ENCODE results near the gene EIF5AL1.
"Not testable (repeated sequence)": the region's sequence is repeated elsewhere in the genome, so short reads cannot be mapped to it uniquely, and the experiment has no call there.

The EIF5AL1 gene

GRCh38 chr10:79511891-79512583, at the start of gene EIF5AL1:
Gene EIF5AL1 (plus strand): TSS chr10:79512533. CDS start chr10:79512650, 117 bp downstream.
- not testable (repeated sequence) for H3K4me1 Mint-ChIP-seq (ENCODE audit: low read depth); H3K9me3 Mint-ChIP-seq; H3K4me3 Mint-ChIP-seq; H3K27ac Mint-ChIP-seq; DNase-seq (ENCODE audit: low spot score); H3K36me3 Mint-ChIP-seq (ENCODE audit: low read depth)
- H3K27me3 Mint-ChIP-seq (ENCODE audit: low read depth), result peaks cover 19% of the 10 kb centered on the region

DNA sequence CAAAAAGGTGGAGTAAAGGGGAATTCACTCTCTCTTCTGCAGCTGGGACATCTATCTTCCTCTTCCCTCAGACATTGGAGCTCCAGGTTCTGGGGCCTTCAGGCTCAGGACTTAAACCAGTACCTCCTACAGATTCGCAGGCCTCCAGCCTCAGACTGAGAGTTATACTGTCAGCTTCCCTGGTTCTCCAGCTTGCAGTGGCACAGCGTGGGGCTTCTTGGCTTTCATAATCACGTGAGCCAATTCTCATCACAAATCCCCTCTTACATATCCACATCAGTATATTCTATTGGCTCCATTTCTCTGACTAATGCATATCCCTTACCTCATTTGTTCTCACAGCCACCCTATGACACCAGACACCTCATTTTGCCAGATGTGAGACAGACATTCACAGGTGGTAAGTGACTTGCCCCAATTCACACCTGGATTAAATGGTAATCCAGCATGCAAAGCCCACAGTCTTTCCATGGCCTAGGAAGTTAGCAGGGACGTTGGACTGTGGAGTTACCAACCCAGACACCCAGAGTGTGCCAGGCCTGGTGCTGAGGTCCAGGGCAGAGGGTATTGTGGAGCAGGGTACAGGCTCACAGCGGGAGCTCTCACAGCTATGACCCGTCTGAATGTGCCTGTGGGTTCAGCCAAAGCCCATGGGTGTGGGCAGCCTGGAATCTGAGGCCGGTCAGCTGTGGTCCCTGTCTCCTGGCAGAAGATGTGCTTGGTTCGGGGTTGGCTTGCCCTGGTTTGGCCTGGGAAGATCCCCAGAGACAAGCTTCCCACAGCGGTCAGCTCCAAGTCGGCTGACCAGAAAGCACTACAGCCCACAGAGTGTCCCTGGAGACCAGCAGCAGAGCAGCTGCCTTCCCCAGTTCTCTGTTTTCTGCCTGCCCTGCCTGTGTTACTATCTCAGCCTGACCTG, 48.5 kb upstream of the EIF5AL1 start:
- DNase-seq (ENCODE audit: low spot score), result no peak
- H3K9me3 Mint-ChIP-seq, result no peaks in the 10 kb centered on the region
- H3K27ac Mint-ChIP-seq, result no peak overlapping the region
- H3K36me3 Mint-ChIP-seq (ENCODE audit: low read depth), result no peaks in the 10 kb centered on the region
- no peak overlapping the region for H3K4me3 Mint-ChIP-seq
- H3K4me1 Mint-ChIP-seq (ENCODE audit: low read depth), result peaks cover 2% of the 10 kb centered on the region
- H3K27me3 Mint-ChIP-seq (ENCODE audit: low read depth), result peaks cover 4% of the 10 kb centered on the region

GRCh38 chr10:79465341-79465740, 47.0 kb upstream of the EIF5AL1 start:
- Mint-ChIP-seq H3K27ac (no peak overlapping the region), H3K4me3 (no peak overlapping the region), H3K27me3 (ENCODE audit: low read depth) (peaks cover 2% of the 10 kb centered on the region), H3K9me3 (no peaks in the 10 kb centered on the region), H3K4me1 (ENCODE audit: low read depth) (peaks cover 2% of the 10 kb centered on the region), H3K36me3 (ENCODE audit: low read depth) (no peaks in the 10 kb centered on the region)
- no peak for DNase-seq (ENCODE audit: low spot score)

DNA sequence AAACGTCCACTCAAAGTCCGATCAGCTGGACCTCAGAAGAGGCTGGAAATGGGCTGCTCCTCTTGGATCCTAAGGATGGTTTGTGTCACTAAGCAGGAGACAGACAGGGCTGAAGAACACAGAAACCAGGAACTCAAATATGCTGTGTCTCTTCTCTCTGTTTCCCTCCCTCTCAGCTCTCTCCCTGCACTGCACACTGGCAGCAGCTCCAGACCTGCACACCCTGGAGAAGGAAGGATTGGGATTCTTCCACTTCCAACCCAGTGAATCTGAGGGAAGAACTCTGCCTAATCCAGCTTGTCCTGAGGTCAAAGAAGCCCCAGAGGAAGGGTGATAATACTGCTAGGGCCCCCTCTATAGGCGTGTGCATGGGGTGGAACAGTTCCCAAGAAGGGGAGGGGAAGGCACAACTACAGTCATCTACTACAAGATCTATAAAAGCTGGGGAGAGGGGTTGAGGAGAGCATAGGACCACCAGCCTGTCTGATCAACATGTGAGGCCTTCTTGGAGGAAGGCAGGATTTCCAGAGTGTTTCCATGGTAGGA, 44.2 kb upstream of the EIF5AL1 start:
- no peak overlapping the region for H3K4me3 Mint-ChIP-seq

GRCh38 chr10:79468841-79469585, 43.3 kb upstream of the EIF5AL1 start:
- Mint-ChIP-seq H3K27ac (no peak overlapping the region), H3K27me3 (ENCODE audit: low read depth) (peaks cover 15% of the 10 kb centered on the region), H3K4me3 (no peak overlapping the region), H3K9me3 (no peaks in the 10 kb centered on the region), H3K36me3 (ENCODE audit: low read depth) (no peaks in the 10 kb centered on the region), H3K4me1 (ENCODE audit: low read depth) (peaks cover 2% of the 10 kb centered on the region)
- no peak for DNase-seq (ENCODE audit: low spot score)

More for the DNA sequence above, 44.2 kb upstream of the EIF5AL1 start:
- Mint-ChIP-seq H3K9me3 (no peaks in the 10 kb centered on the region), H3K36me3 (ENCODE audit: low read depth) (no peaks in the 10 kb centered on the region), H3K27ac (no peak overlapping the region), H3K27me3 (ENCODE audit: low read depth) (peaks cover 13% of the 10 kb centered on the region), H3K4me1 (ENCODE audit: low read depth) (peaks cover 2% of the 10 kb centered on the region)
- no peak for DNase-seq (ENCODE audit: low spot score)

DNA sequence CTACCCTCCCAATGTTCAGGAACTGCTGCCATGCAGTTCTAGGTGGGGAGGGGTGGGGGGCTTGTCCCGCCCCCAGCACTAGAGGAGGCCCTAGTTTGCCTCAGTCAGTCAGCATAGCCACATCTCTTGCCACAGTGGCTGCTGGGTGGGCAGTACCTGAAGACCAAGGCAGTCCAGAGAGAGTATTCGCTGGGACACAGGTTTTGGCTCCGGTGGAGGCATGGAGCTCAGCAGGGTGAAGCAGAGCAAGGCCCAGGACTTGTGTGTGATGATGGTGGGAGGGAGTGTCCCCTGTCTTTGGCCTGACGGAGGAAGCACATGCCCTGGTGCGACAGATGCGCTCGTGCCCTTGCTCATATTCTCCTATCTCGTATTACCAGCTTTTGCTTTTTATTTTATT, 42.2 kb upstream of the EIF5AL1 start:
- Mint-ChIP-seq H3K36me3 (ENCODE audit: low read depth) (no peaks in the 10 kb centered on the region), H3K9me3 (no peaks in the 10 kb centered on the region), H3K27ac (no peak overlapping the region), H3K4me3 (no peak overlapping the region), H3K27me3 (ENCODE audit: low read depth) (peaks cover 20% of the 10 kb centered on the region), H3K4me1 (ENCODE audit: low read depth) (peaks cover 2% of the 10 kb centered on the region)
- no peak for DNase-seq (ENCODE audit: low spot score)

DNA sequence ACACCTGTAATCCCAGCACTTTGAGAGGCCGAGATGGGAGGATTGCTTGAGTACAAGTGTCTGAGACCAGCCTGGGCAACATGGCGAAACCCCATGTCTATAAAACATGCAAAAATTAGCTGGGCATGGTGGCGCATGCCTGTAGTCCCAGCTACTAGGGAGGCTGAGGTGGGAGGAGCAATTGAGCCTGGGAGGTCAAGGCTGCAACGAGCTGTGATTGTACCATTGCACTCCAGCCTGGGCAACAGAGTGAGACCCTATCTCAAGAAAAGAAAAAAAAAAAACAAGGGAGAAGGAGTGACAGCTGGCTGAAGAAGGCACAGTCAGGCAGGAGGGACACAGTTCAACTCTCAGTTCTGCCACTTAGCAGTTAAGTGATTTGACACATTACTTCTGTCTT, 40.6 kb upstream of the EIF5AL1 start:
- DNase-seq (ENCODE audit: low spot score), result no peak
- peaks cover 2% of the 10 kb centered on the region for H3K4me1 Mint-ChIP-seq (ENCODE audit: low read depth)
- H3K27me3 Mint-ChIP-seq (ENCODE audit: low read depth), result peaks cover 25% of the 10 kb centered on the region
- no peaks in the 10 kb centered on the region for H3K9me3 Mint-ChIP-seq
- no peak overlapping the region for H3K27ac Mint-ChIP-seq
- no peak overlapping the region for H3K4me3 Mint-ChIP-seq
- H3K36me3 Mint-ChIP-seq (ENCODE audit: low read depth), result no peaks in the 10 kb centered on the region

- H3K27me3 Mint-ChIP-seq (ENCODE audit: low read depth), result peaks cover 25% of the 10 kb centered on the region
- H3K4me3 Mint-ChIP-seq, result no peak overlapping the region
- peaks cover 1% of the 10 kb centered on the region for H3K4me1 Mint-ChIP-seq (ENCODE audit: low read depth)
- H3K36me3 Mint-ChIP-seq (ENCODE audit: low read depth), result no peaks in the 10 kb centered on the region
- H3K27ac Mint-ChIP-seq, result no peak overlapping the region
- no peaks in the 10 kb centered on the region for H3K9me3 Mint-ChIP-seq
- DNase-seq (ENCODE audit: low spot score), result no peak
Observed at GRCh38 chr10:79472449-79472848, 39.9 kb upstream of the EIF5AL1 start.

- H3K4me3 Mint-ChIP-seq, result no peak overlapping the region
- no peaks in the 10 kb centered on the region for H3K36me3 Mint-ChIP-seq (ENCODE audit: low read depth)
- peaks cover 26% of the 10 kb centered on the region for H3K27me3 Mint-ChIP-seq (ENCODE audit: low read depth)
- H3K27ac Mint-ChIP-seq, result no peak overlapping the region
- no peaks in the 10 kb centered on the region for H3K9me3 Mint-ChIP-seq
- no peak for DNase-seq (ENCODE audit: low spot score)
- H3K4me1 Mint-ChIP-seq (ENCODE audit: low read depth), result no peaks in the 10 kb centered on the region
Observed at GRCh38 chr10:79472951-79473350, 39.4 kb upstream of the EIF5AL1 start.

GRCh38 chr10:79473496-79474095, 38.7 kb upstream of the EIF5AL1 start:
- no peak overlapping the region for H3K27ac Mint-ChIP-seq
- no peak for DNase-seq (ENCODE audit: low spot score)
- H3K4me3 Mint-ChIP-seq, result no peak overlapping the region
- no peaks in the 10 kb centered on the region for H3K36me3 Mint-ChIP-seq (ENCODE audit: low read depth)
- H3K27me3 Mint-ChIP-seq (ENCODE audit: low read depth), result peaks cover 26% of the 10 kb centered on the region
- no peaks in the 10 kb centered on the region for H3K4me1 Mint-ChIP-seq (ENCODE audit: low read depth)
- H3K9me3 Mint-ChIP-seq, result no peaks in the 10 kb centered on the region

GRCh38 chr10:79475119-79475653, 37.1 kb upstream of the EIF5AL1 start:
- no peak overlapping the region for H3K27ac Mint-ChIP-seq
- H3K4me3 Mint-ChIP-seq, result no peak overlapping the region
- no peaks in the 10 kb centered on the region for H3K36me3 Mint-ChIP-seq (ENCODE audit: low read depth)
- H3K4me1 Mint-ChIP-seq (ENCODE audit: low read depth), result no peaks in the 10 kb centered on the region
- DNase-seq (ENCODE audit: low spot score), result no peak
- peaks cover 30% of the 10 kb centered on the region for H3K27me3 Mint-ChIP-seq (ENCODE audit: low read depth)
- no peaks in the 10 kb centered on the region for H3K9me3 Mint-ChIP-seq

DNA sequence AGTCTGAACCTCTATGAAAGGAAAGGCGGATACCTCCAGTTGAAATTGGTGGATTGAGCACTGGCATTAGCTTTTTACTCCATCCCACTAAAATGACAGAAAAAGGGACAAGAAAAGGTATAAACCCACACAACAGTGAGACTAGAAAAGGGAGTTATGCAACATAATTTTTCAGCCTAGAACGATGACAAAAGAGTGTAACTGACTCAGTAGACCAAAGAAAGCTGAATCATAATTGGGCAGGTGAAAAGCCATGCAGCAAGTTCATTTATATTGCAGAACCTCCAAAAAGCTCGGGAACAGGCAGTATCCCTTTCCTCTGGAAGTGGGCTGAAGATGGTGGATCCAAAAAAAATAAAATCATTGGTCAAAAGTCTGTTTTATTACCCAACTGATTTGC, 36.5 kb upstream of the EIF5AL1 start:
- H3K27ac Mint-ChIP-seq, result no peak overlapping the region
- no peaks in the 10 kb centered on the region for H3K4me1 Mint-ChIP-seq (ENCODE audit: low read depth)
- DNase-seq (ENCODE audit: low spot score), result no peak
- H3K27me3 Mint-ChIP-seq (ENCODE audit: low read depth), result peaks cover 36% of the 10 kb centered on the region
- no peak overlapping the region for H3K4me3 Mint-ChIP-seq
- no peaks in the 10 kb centered on the region for H3K36me3 Mint-ChIP-seq (ENCODE audit: low read depth)
- H3K9me3 Mint-ChIP-seq, result no peaks in the 10 kb centered on the region

DNA sequence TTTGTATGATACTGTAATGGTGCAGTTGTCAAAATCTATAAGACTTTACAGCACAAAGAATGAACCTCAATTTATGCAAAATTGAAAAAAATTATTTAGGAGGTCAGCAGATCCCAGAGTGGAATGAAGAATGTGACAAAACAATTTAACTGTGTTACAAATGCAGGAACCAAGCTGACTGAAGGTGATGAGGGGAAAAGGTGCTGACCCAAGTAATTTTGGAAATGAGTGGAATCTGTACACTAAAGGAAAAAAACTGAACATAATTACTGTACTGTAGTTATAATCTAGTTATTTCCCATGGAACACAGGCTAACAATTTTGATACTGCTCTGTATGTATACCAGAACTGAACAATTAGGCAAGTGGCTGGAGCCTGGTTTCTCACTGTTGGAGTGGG, 35.7 kb upstream of the EIF5AL1 start:
- no peak for DNase-seq (ENCODE audit: low spot score)
- H3K27me3 Mint-ChIP-seq (ENCODE audit: low read depth), result peaks cover 40% of the 10 kb centered on the region
- no peaks in the 10 kb centered on the region for H3K9me3 Mint-ChIP-seq
- no peaks in the 10 kb centered on the region for H3K36me3 Mint-ChIP-seq (ENCODE audit: low read depth)
- no peak overlapping the region for H3K27ac Mint-ChIP-seq
- H3K4me1 Mint-ChIP-seq (ENCODE audit: low read depth), result no peaks in the 10 kb centered on the region
- no peak overlapping the region for H3K4me3 Mint-ChIP-seq

Measured in T-helper 2 cell treated with Interferon-gamma antibody and Interleukin-4, amounts not matched to agents 5 μg/mL and 100 μg/mL, for 36 hours (primary cell).